RWPE2 (cell line): ENCODE measurements around the gene STARD5.

Experiments used
- ATAC-seq: fragments of 200-7000 bp; cut with Tn5 transposase; 3 replicates; pipeline ENCODE4 v1.9.1; 2021; ENCODE audit warnings: low read depth
- DNase-seq: peaks from one replicate; pipeline ENCODE4 v3.0.0-alpha.2; 2020; ENCODE audit warnings: low spot score
- H3K27ac ChIP-seq: fragments of 450-650 bp; 2 replicates; pipeline ENCODE4 v1.5.1; 2017; ENCODE audit warnings: mild to moderate bottlenecking; ENCODE audit not compliant: poor library complexity, severe bottlenecking
- H3K27me3 ChIP-seq: fragments of 250-450 bp; sonication (Bioruptor Pico); 2 replicates; pipeline ENCODE4 v1.5.1; 2021; ENCODE audit warnings: mild to moderate bottlenecking, moderate library complexity; ENCODE audit not compliant: insufficient read depth, poor library complexity, severe bottlenecking
- H3K36me3 ChIP-seq: fragments of 250-450 bp; sonication (Bioruptor Pico); 2 replicates; pipeline ENCODE4 v1.5.1; 2020; ENCODE audit warnings: low read depth, mild to moderate bottlenecking, moderate library complexity
- H3K4me1 ChIP-seq: fragments of 250-450 bp; sonication (Bioruptor Pico); 2 replicates; pipeline ENCODE4 v1.5.1; 2021; ENCODE audit warnings: mild to moderate bottlenecking, moderate library complexity; ENCODE audit not compliant: insufficient read depth, poor library complexity, severe bottlenecking
- H3K4me3 ChIP-seq: fragments of 250-450 bp; sonication (Bioruptor Pico); 2 replicates; pipeline ENCODE4 v1.5.1; 2021; ENCODE audit warnings: mild to moderate bottlenecking, moderate library complexity; ENCODE audit not compliant: severe bottlenecking
- H3K9me3 ChIP-seq: fragments of 250-450 bp; sonication (Bioruptor Pico); 2 replicates; pipeline ENCODE4 v1.5.1; 2021; ENCODE audit warnings: mild to moderate bottlenecking, moderate library complexity; ENCODE audit not compliant: severe bottlenecking
- CTCF ChIP-seq: fragments of 450-650 bp; IDR thresholded peaks from one replicate; pipeline ENCODE4 v1.5.1; 2017; ENCODE audit warnings: mild to moderate bottlenecking, moderate library complexity; ENCODE audit not compliant: poor library complexity, severe bottlenecking

The STARD5 gene

DNA sequence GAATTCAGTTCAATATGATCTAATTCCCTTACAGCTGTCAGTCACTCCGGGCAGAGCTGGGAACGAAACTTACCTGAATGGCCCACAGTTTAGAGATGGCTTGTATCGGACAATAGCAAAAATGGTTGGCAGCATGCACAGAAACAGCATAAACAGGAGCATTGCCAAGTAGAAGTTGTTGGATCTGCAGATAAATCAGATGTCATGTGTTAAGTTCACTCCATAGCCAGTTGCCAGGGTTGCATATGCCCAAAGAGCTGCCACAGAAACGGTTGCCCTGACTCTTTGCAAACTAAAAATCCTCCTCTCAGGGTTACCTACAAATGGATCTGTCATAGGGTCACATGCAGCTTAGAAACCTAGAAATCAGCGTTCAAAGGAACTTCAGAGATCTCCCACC, 15.4 kb upstream of the STARD5 start:
- no peak for ATAC-seq
- Histone ChIP-seq H3K27ac (peak overlapping the region; percentile 38), H3K4me1 (peaks cover 20% of the 10 kb centered on the region), H3K27me3 (no peaks in the 10 kb centered on the region), H3K36me3 (no peaks in the 10 kb centered on the region), H3K4me3 (no peak overlapping the region), H3K9me3 (no peaks in the 10 kb centered on the region)
- no peak for TF ChIP-seq CTCF
- no peak for DNase-seq

DNA sequence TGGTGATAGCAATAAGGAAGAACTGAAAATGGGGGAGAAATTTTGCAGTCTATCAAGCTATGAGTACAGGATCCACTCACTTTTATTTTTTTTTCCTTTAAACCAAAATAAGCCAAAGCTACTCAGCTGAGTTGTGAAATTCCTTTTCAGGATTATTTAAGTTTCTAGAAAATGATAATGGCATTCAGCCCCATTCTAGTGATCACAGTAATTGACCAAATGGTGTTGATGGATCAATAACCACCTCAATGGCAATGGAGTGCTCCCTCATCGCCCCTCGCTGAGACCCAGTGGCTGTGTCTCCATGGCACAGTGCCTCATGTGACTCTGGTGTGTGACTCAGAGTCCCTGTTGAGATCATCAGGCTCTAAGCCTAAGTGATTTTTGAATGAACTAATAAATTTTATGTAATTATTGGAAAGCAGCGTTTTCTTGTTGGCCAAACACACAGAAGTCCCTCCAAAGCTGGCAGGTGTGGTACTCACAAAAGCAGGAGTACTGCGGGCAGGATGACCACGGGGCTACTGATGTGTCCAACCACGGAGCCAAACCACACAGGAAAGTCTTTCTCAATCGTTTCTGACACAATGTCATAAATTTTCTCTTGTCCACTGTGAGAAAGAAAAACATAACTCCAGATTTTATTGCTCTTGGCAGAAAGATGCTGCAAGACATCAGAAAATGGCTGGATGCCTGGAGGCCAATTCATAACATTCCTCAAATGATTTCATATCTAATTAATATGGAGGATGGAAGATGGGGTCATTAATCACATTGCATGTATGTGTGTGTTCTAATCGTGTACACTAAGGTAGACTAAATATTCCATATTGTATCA, 14.4 kb upstream of the STARD5 start:
- DNase-seq (no peak), ATAC-seq (peak; percentile 88)
- H3K27me3 ChIP-seq, result no peaks in the 10 kb centered on the region
- H3K27ac ChIP-seq, result peak overlapping the region; percentile 38
- TF ChIP-seq CTCF, result no peak
- H3K9me3 ChIP-seq, result no peaks in the 10 kb centered on the region
- H3K4me1 ChIP-seq, result peaks cover 20% of the 10 kb centered on the region
- no peaks in the 10 kb centered on the region for H3K36me3 ChIP-seq
- H3K4me3 ChIP-seq, result no peak overlapping the region

GRCh38 chr15:81337713-81338157, 13.8 kb upstream of the STARD5 start:
- TF ChIP-seq CTCF, result no peak
- H3K4me3 ChIP-seq, result no peak overlapping the region
- ATAC-seq, result no peak
- peaks cover 20% of the 10 kb centered on the region for H3K4me1 ChIP-seq
- H3K27me3 ChIP-seq, result no peaks in the 10 kb centered on the region
- H3K9me3 ChIP-seq, result no peaks in the 10 kb centered on the region
- H3K27ac ChIP-seq, result peak overlapping the region; percentile 38
- no peaks in the 10 kb centered on the region for H3K36me3 ChIP-seq
- DNase-seq, result no peak

DNA sequence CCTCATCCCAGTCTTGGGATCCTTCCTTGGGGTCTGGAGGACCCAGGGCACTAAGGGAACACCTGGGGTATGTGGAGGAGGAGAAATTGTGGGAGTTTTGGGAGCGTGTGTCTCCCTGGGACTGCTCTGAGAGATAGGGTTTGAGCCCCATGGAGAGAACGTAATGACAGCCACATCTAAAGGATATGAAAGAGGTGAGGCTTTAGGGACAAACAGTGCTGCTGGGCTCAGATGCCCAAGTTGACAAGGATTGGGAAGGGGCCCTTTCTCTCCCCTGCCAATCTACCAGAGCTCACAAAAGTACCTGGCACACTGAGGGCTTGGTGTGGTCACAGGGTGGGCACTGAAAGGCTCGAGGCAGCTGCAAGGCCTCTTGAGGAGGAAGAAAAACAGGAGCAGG, 13.3 kb upstream of the STARD5 start:
- Histone ChIP-seq H3K27me3 (no peaks in the 10 kb centered on the region), H3K4me1 (peaks cover 20% of the 10 kb centered on the region), H3K27ac (no peak overlapping the region), H3K9me3 (no peaks in the 10 kb centered on the region), H3K36me3 (no peaks in the 10 kb centered on the region), H3K4me3 (no peak overlapping the region)
- DNase-seq (no peak), ATAC-seq (no peak)
- TF ChIP-seq CTCF, result no peak

- Histone ChIP-seq H3K36me3 (no peaks in the 10 kb centered on the region), H3K27me3 (no peaks in the 10 kb centered on the region), H3K27ac (no peak overlapping the region)
Observed at GRCh38 chr15:81336568-81336967, 12.6 kb upstream of the STARD5 start.

More at GRCh38 chr15:81336568-81336967, 12.6 kb upstream of the STARD5 start:
- no peaks in the 10 kb centered on the region for H3K9me3 ChIP-seq
- no peak overlapping the region for H3K4me3 ChIP-seq
- ATAC-seq (no peak), DNase-seq (no peak)
- peaks cover 20% of the 10 kb centered on the region for H3K4me1 ChIP-seq
- peak; percentile 65 for TF ChIP-seq CTCF
